ENCODE data around the gene CNIH2.
"Not testable (repeated sequence)": the region's sequence is repeated elsewhere in the genome, so short reads cannot be mapped to it uniquely, and the experiment has no call there.

The CNIH2 gene

DNA sequence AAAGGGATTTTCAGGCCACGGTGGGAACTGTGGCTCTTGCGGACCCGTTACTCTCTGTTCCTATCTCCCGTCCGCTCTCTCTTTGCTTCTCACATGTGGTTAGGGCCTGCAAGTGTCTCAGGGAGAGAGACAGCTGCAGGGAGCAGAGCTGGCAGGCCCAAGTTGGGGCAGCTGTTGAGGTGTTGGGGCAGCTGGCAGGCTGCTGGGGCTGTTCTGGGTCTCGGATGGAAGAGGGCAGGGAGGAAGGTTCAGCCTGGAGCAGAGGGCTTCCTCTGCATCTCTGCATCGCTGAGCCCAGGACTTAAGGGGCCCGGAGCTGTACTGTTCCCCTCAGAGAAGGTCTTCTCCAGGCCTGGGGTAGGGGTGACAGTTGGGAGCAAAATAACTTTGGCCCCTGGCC, 2.6 kb upstream of the CNIH2 start:
- no peaks in the 10 kb centered on the region for H3K9me3 Mint-ChIP-seq
- DNase-seq (ENCODE audit: low spot score): no peak
- peaks cover 32% of the 10 kb centered on the region for H3K36me3 Mint-ChIP-seq (ENCODE audit: low read depth)
- peaks cover 7% of the 10 kb centered on the region for H3K27me3 Mint-ChIP-seq (ENCODE audit: low read depth)
- H3K4me1 Mint-ChIP-seq (ENCODE audit: low read depth): peaks cover 9% of the 10 kb centered on the region
- H3K27ac Mint-ChIP-seq: no peak overlapping the region
- no peak overlapping the region for H3K4me3 Mint-ChIP-seq

GRCh38 chr11:66275984-66276612, 1.9 kb upstream of the CNIH2 start:
- no peak overlapping the region for H3K27ac Mint-ChIP-seq
- H3K4me3 Mint-ChIP-seq: no peak overlapping the region
- peaks cover 28% of the 10 kb centered on the region for H3K36me3 Mint-ChIP-seq (ENCODE audit: low read depth)
- H3K4me1 Mint-ChIP-seq (ENCODE audit: low read depth): peaks cover 7% of the 10 kb centered on the region
- no peaks in the 10 kb centered on the region for H3K9me3 Mint-ChIP-seq
- peaks cover 9% of the 10 kb centered on the region for H3K27me3 Mint-ChIP-seq (ENCODE audit: low read depth)
- DNase-seq (ENCODE audit: low spot score): no peak

DNA sequence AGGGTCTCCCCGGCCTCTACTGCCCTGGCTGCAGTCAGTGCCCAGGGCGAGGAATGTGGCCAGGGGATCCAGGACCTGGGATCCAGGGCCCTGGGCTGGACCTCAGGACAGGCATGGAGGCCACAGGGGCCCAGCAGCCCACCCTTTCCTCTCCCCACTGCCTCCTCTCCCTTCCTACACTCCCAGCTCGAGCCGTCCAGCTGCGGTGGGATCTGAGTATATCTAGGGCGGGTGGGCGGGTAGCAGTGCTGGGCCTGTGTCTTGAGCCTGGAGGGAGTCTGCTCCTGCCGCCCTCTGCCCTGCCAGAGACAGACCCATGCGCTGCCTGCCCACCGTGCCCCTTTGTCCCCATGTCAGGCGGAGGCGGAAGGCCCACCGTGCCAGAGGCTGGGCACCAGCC, 1.4 kb upstream of the CNIH2 start:
- peaks cover 28% of the 10 kb centered on the region for H3K36me3 Mint-ChIP-seq (ENCODE audit: low read depth)
- H3K27me3 Mint-ChIP-seq (ENCODE audit: low read depth): peaks cover 10% of the 10 kb centered on the region
- H3K4me1 Mint-ChIP-seq (ENCODE audit: low read depth); H3K9me3 Mint-ChIP-seq; H3K27ac Mint-ChIP-seq; DNase-seq (ENCODE audit: low spot score); H3K4me3 Mint-ChIP-seq: not testable (repeated sequence)

- not testable (repeated sequence) for H3K4me1 Mint-ChIP-seq (ENCODE audit: low read depth); DNase-seq (ENCODE audit: low spot score); H3K9me3 Mint-ChIP-seq; H3K27ac Mint-ChIP-seq; H3K4me3 Mint-ChIP-seq
- peaks cover 10% of the 10 kb centered on the region for H3K27me3 Mint-ChIP-seq (ENCODE audit: low read depth)
- H3K36me3 Mint-ChIP-seq (ENCODE audit: low read depth): peaks cover 23% of the 10 kb centered on the region
Measured at GRCh38 chr11:66277064-66277463, 911 bp upstream of the CNIH2 start.

- DNase-seq (ENCODE audit: low spot score): no peak
- H3K27me3 Mint-ChIP-seq (ENCODE audit: low read depth): peaks cover 10% of the 10 kb centered on the region
- peak overlapping the region; percentile 56 for H3K4me3 Mint-ChIP-seq
- H3K27ac Mint-ChIP-seq: no peak overlapping the region
- no peaks in the 10 kb centered on the region for H3K9me3 Mint-ChIP-seq
- peaks cover 9% of the 10 kb centered on the region for H3K4me1 Mint-ChIP-seq (ENCODE audit: low read depth)
- peaks cover 10% of the 10 kb centered on the region for H3K36me3 Mint-ChIP-seq (ENCODE audit: low read depth)
Measured at GRCh38 chr11:66278363-66279091, 552 bp downstream of the CNIH2 start.

DNA sequence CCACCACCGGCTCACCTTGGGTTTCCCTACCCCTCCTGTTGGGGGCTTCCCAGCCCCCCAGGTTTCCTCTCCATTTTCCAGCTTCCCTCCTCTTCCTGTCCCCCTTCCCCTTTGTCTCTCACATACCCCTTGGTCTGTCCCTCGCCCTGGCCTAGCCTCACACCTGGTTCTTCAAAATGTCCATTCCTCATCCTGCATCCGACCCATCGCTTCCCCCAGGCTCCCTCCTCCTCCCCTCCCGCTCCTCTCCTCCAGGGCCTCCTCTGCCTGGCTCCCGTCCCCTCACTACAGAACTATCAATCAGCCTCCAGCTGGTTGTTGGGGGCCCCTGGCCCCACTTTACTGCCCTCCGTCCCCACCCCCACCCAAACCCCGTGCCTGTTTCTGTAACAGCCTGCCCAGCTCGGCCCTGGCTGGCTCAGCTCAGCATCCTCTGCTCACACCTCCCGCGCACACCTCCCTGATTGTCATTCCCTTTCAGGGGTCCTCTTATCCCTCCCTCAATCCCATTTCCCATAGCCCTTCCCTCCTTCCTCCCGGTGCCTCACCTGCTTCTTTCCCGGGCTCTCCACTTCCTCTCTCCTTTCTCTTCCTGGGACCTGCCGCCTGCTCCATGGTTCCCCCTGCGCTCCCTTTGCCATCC, 1.2 kb downstream of the CNIH2 start:
- H3K4me3 Mint-ChIP-seq: peak overlapping the region; percentile 56
- H3K9me3 Mint-ChIP-seq: no peaks in the 10 kb centered on the region
- H3K36me3 Mint-ChIP-seq (ENCODE audit: low read depth): peaks cover 6% of the 10 kb centered on the region
- peaks cover 9% of the 10 kb centered on the region for H3K4me1 Mint-ChIP-seq (ENCODE audit: low read depth)
- peak overlapping the region; percentile 61 for H3K27ac Mint-ChIP-seq
- H3K27me3 Mint-ChIP-seq (ENCODE audit: low read depth): peaks cover 10% of the 10 kb centered on the region
- no peak for DNase-seq (ENCODE audit: low spot score)

DNA sequence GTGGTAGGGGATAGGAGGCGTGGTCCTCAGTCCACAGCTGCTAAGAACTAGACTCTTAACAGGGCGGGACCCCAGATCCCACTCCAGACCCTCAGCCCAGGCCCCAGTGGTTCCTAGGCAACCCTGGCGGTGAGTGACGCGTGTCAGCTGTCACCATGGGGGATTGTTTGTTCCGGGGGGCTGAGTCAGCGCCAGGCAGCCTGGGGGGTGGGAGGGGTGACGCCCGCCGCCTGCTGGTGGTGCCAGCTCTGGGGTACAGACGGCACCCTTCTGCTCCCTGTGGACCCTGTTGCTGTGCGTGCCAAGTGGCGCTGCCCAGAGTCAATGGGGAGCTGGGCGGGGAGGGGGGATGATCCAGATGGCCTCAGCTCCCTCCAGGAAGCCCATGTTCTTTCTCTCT, 2.5 kb downstream of the CNIH2 start:
- DNase-seq (ENCODE audit: low spot score): no peak
- Mint-ChIP-seq H3K4me3 (no peak overlapping the region), H3K36me3 (ENCODE audit: low read depth) (peaks cover under 1% of the 10 kb centered on the region), H3K27ac (no peak overlapping the region), H3K27me3 (ENCODE audit: low read depth) (peaks cover 10% of the 10 kb centered on the region), H3K4me1 (ENCODE audit: low read depth) (peaks cover 9% of the 10 kb centered on the region), H3K9me3 (no peaks in the 10 kb centered on the region)

DNA sequence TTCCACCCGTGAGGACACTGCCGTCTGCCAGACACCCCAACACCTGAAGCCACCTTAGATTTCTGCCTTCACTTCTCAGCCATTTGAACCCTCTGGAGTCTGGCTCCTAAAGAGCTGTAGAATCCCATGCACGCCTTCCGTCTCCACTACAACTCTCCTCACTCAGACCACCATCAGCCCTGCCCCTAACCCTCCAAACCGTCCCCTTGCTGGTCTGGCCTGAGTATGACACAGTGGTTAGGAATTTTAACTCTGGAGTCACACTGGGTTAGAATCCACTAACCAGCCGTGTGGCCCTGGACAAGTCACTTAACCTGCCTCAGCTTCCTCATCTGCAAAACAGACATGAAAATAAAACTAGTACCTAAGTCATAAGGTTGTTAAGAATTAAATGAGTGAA, 3.0 kb downstream of the CNIH2 start:
- peaks cover 10% of the 10 kb centered on the region for H3K27me3 Mint-ChIP-seq (ENCODE audit: low read depth)
- no peak for DNase-seq (ENCODE audit: low spot score)
- H3K36me3 Mint-ChIP-seq (ENCODE audit: low read depth): no peaks in the 10 kb centered on the region
- no peak overlapping the region for H3K4me3 Mint-ChIP-seq
- H3K27ac Mint-ChIP-seq: peak overlapping the region; percentile 7
- H3K9me3 Mint-ChIP-seq: no peaks in the 10 kb centered on the region
- H3K4me1 Mint-ChIP-seq (ENCODE audit: low read depth): peaks cover 9% of the 10 kb centered on the region

GRCh38 chr11:66281776-66282467, 3.9 kb downstream of the CNIH2 start:
- Mint-ChIP-seq H3K27me3 (ENCODE audit: low read depth) (peaks cover 10% of the 10 kb centered on the region), H3K9me3 (no peaks in the 10 kb centered on the region), H3K27ac (peak overlapping the region; percentile 54), H3K36me3 (ENCODE audit: low read depth) (no peaks in the 10 kb centered on the region), H3K4me3 (no peak overlapping the region), H3K4me1 (ENCODE audit: low read depth) (peaks cover 9% of the 10 kb centered on the region)
- no peak for DNase-seq (ENCODE audit: low spot score)

GRCh38 chr11:66282468-66283455, 4.8 kb downstream of the CNIH2 start:
- DNase-seq (ENCODE audit: low spot score): peak; percentile 97

DNA sequence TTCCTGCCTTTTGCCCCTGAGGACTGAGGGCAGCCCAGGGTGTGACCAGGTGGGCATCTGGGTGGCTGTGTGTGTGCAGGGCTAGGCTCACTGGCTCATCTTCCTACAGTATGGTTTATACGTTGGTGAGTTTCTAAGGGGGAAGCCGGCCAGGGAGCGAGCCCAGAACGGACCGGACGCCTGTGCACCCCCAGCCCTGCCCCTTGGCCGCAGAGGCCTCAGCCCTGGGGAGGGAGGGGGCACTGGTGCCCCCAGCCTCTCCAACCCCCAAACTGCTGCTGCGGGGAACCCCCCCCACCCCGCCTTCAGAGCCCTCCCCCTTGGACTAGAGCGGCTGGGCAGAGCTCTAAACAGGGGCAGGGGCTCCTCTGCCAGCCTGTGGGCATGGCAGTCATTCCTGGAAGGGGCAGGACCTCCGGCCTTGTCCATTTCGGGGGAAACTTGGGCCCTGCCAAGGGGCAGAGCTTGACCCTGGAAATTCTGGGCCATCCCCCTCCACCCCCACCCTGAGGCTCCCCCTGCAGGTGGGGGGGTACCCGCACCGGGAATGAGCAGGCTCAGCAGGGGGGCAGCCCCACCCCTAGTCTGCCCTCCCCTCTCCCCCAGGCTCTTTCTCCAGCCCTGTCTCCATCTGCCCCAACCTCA, 5.6 kb downstream of the CNIH2 start:
- Mint-ChIP-seq H3K9me3 (no peaks in the 10 kb centered on the region), H3K27me3 (ENCODE audit: low read depth) (peaks cover 10% of the 10 kb centered on the region), H3K36me3 (ENCODE audit: low read depth) (no peaks in the 10 kb centered on the region), H3K4me1 (ENCODE audit: low read depth) (peaks cover 8% of the 10 kb centered on the region), H3K27ac (no peak overlapping the region), H3K4me3 (no peak overlapping the region)
- DNase-seq (ENCODE audit: low spot score): no peak

More at GRCh38 chr11:66282468-66283455, 4.8 kb downstream of the CNIH2 start:
- Mint-ChIP-seq H3K4me3 (no peak overlapping the region), H3K4me1 (ENCODE audit: low read depth) (peaks cover 8% of the 10 kb centered on the region), H3K27ac (peak overlapping the region; percentile 49), H3K27me3 (ENCODE audit: low read depth) (peaks cover 10% of the 10 kb centered on the region), H3K9me3 (no peaks in the 10 kb centered on the region), H3K36me3 (ENCODE audit: low read depth) (no peaks in the 10 kb centered on the region)

DNA sequence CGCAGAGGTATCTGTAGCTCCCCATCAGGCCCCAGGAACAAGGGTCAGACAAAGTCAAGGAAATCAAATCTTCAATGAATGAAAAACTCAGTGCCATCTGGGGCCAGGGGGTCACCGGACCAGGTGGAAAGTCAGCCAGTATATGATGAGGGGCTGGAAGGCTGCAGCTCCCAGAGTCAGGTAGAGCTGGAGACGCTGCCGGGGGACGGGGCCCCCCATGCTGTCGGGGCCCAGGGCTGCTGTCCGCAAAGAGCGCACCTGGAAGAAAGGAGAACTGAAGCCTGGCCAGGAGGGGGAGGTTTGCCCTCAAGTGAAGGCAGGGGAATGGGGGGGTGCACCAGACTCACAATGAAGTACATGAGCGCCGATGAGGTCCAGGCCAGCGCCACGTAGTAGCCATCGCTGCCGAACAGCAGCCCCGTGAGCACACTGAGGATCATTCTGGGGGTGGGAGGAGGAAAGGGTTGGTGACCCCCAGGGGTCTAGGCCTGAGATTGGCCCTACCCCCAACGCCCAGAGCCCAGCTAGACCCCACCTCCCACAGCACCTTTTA, 6.6 kb downstream of the CNIH2 start:
- no peak overlapping the region for H3K4me3 Mint-ChIP-seq
- peaks cover 13% of the 10 kb centered on the region for H3K4me1 Mint-ChIP-seq (ENCODE audit: low read depth)

More for the DNA sequence above, 6.6 kb downstream of the CNIH2 start:
- Mint-ChIP-seq H3K9me3 (no peaks in the 10 kb centered on the region), H3K27ac (no peak overlapping the region), H3K27me3 (ENCODE audit: low read depth) (peaks cover 8% of the 10 kb centered on the region), H3K36me3 (ENCODE audit: low read depth) (peaks cover 2% of the 10 kb centered on the region)
- no peak for DNase-seq (ENCODE audit: low spot score)
